Left colon (tissue), 2 donors: ENCODE data around the gene ADSL. TPM values are rescaled to one million over a fixed set of nuclear protein-coding genes. Genes with fewer than 3 reads are reported as not detected.
"Not testable (repeated sequence)": the region's sequence is repeated elsewhere in the genome, so short reads cannot be mapped to it uniquely, and the experiment has no call there.

Experiments used
- ATAC-seq: fragments of 200-7000 bp; cut with Tn5 transposase; one replicate; pipeline ENCODE4 v1.9.1; 2020; ENCODE audit warnings: mild to moderate bottlenecking, moderate library complexity
- DNase-seq, 2 donors: peaks; one replicate each; pipeline ENCODE4 v3.0.0-alpha.2; 2020
- intact Hi-C, 2 donors: fragments of 100-400 bp; cut with DNase I in 1 of 2; cut with micrococcal nuclease in 1 of 2; formaldehyde crosslinking; loops; one replicate each; pipeline versions ENCODE4 v1.11.2 to v1.14.0; 2022; cut with DNase I, micrococcal nuclease
- long read RNA-seq: library from polyadenylated mRNA; unstranded; transcript quantifications from one replicate; pipeline ENCODE4 v2.0.0, GENCODE V29; 2021
- total RNA-seq, 2 donors: library from RNA; stranded (reverse); fragmentation: NEBNext Ultra II Directional; extraction: Animal tissue kit (Norgen Biotek cat#: 25700); gene quantifications; one replicate each; pipeline ENCODE4 v1.2.1, GENCODE V29; 2021
- donor health status: DM: no; HTN: no; CAD: no.
- donor health status: DM: yes; HTN: yes; CAD: no.

The ADSL gene
- total RNA-seq = 10 to 100 TPM; 34.2 to 34.9 TPM
- long read RNA-seq, full-length matches to known transcripts = 42 of 50 reads
- long read RNA-seq, partial matches to known transcripts = 2 of 50 reads
- long read RNA-seq, other reads (novel, unspliced or antisense) = 6 of 50 reads

DNA sequence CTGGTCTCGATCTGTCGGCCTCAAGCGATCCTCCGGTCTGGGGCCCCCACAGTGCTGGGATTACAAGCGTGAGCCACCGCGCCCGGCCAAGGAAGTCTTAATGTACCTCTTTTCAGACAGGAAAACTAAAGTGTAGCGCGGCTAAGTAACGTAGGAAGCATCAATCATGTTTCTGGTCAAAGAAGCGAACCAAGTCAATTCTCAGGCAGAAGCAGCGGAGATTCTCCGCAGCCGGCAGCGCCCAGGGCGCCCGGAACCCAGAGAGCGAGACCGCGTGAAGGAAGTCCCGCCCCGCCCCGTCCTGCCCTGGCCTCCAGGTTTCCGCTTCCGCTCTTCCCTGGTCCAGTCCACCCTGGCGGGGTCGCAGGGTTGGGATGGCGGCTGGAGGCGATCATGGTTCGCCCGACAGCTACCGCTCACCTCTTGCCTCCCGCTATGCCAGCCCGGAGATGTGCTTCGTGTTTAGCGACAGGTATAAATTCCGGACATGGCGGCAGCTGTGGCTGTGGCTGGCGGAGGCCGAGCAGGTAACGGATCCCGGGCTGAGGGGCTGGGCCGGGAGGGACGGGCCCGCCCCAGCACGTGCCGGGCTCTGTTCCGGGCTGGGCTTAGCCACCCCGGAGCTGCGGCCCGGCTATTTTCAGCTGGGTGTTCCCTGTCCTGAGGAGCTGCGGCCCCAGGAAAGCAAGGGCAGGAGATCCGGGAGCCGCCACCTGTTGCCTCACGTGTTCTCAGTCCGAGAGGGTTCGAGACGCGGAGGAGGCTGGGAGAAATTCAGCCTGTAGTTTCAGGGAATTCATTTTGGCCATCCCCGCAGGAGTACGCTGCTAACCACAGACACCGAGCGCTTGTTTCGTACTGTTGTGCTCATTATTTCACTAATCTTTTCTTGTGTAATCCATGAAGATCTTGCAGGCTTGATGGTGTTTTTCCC is at the start of gene ADSL:
Gene ADSL (plus strand): TSS at position 316 of the 934 bp plus-strand sequence. CDS start 59 bp downstream, at position 375.
- ATAC-seq (peak; percentile 88), DNase-seq (peak; percentile 89 to 93)
- intact Hi-C loops = loop anchor here in 1 of 2 donors (5.0 kb wide), 1 partner anchor 304 kb away; no protein-coding TSS in a partner anchor

DNA sequence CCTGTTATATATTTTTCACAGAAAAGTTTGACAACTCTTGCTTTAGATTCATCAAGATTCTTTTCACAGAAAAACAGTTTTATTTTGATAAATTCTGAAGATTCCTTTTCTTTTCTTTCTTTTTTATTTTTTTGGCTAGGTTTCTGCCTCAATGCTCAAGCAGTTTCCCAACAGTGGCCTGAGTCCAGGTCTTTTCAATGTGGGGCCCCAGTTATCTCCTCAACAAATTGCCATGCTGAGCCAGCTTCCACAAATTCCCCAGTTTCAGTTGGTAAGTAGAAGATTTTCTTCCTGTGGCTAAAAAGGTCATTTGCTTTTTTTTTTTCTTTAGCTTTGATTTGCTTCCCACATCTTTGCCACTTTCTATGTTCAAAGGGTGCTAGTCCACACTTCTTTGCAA is 46.0 kb upstream of the ADSL start:
- ATAC-seq (no peak), DNase-seq (no peak)
- intact Hi-C loops = no loop called here

DNA sequence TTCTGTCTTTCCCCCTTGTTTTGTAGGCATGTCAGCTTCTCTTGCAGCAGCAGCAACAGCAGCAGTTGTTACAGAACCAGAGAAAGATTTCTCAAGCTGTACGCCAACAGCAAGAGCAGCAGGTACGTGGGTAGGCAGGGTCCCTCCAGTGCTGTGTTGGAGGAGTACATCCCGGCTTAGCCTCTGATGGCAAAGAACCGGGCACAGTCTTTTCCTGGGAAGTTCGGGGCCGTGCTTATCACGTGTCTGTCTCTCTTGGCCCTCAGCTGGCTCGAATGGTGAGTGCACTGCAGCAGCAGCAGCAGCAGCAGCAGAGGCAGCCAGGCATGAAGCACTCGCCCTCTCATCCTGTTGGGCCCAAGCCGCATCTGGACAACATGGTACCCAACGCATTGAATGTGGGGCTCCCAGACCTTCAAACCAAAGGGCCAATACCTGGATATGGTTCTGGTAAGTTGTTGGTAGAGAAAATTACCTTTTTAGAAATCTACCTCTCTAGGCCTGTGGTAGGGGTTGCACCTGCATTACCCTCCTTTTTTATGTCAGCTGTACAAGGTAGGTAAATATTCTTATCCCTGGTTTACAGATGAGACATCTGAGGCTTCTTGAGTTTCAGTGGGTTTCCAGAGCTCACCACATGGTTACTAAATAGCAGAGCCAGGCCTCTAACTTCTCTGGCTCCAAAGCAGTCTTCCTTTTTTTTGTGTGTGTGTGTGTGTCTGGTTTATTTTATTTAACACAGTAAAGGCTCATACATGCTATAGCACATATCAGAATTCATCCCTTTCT is 45.2 kb upstream of the ADSL start:
- ATAC-seq (no peak), DNase-seq (no peak)
- intact Hi-C loops = no loop called here

DNA sequence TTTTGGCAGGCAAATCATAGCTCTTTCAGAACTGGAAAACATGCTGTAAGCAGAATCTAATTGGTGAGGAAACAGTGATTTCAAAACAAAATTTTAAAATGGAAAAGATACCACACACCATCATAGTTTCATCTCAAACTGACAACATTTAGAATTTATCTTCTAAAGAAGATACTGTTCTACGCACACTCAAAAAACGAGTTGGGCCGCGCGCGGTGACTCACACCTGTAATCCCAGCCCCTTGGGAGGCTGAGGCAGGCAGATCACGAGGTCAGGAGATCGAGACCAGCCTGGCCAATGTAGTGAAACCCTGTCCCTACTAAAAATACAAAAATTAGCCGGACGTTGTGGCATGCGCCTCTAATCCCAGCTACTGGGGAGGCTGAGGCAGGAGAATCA is 44.2 kb upstream of the ADSL start:
- ATAC-seq = no peak

DNA sequence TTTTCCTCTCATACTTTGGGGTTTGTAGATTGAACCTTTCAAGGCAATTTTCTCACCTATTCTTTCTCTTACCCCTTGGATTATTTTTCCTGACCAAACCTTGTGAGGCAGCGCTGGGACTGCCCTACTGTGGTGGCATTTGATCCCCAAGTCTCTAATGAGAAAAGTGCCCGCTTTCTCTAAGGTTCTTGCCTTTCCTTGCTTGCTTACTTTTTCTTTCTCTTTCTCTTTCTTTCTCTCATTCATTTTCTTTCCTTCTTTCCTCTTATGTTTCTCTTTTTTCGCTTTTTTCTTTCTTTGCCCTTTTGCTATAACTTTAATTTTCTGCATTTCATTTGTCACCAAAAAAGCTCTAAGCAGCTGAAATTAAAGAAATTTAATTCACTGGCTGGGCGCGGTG is 40.7 kb upstream of the ADSL start:
- no peak for ATAC-seq

More for the DNA sequence above, 44.2 kb upstream of the ADSL start:
- no peak for DNase-seq
- intact Hi-C loops = no loop called here

DNA sequence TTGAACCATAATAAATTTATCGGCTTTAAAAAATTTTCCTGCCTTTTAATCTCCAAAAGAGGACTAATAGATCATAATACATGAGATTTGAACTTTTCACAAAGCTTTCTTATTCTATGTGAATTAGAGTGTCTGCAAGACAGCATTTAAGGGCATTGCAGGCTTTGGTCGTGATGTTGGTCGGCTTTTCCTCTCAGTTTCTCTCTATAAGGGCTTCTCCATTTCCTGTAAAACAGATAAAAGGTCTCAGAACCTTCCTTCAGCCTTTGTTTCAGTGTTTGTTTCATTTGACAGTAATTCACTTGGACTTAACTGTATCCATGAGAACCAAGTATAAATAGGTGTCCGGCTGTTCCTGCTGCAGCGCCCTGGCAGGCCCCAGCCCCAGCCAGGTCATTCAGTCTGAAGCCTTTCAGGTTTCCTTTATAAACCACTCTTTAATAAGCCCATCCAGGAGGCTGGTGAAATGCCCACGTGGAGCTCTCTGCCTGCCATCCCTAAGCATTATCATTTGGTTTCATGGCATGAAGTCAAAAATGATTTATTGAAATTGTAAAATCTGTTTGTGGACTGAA is 37.2 kb upstream of the ADSL start:
- no peak for ATAC-seq

More for the DNA sequence above, 40.7 kb upstream of the ADSL start:
- intact Hi-C loops = no loop called here
- DNase-seq = no peak

DNA sequence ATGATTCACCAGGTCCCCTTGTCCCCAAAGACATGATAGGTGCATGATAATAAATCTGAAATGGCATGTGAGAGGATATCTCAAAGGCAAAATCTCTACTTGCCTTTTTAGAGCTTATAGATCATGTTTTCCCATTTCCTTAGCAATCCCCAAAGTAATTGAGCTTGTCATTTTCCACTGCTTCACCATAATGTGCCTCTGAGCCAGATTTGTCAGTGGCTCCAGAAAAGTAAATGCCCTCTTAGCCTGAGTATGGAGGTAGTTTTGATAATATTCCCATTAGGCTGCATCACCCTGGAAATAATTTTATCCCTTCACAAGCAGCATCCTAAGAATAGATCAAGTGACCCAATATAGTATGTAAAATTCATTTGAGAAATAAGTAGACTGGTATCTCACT is 36.7 kb upstream of the ADSL start:
- intact Hi-C loops = no loop called here
- no peak for DNase-seq
- no peak for ATAC-seq

More for the DNA sequence above, 37.2 kb upstream of the ADSL start:
- no peak for DNase-seq
- intact Hi-C loops = no loop called here

DNA sequence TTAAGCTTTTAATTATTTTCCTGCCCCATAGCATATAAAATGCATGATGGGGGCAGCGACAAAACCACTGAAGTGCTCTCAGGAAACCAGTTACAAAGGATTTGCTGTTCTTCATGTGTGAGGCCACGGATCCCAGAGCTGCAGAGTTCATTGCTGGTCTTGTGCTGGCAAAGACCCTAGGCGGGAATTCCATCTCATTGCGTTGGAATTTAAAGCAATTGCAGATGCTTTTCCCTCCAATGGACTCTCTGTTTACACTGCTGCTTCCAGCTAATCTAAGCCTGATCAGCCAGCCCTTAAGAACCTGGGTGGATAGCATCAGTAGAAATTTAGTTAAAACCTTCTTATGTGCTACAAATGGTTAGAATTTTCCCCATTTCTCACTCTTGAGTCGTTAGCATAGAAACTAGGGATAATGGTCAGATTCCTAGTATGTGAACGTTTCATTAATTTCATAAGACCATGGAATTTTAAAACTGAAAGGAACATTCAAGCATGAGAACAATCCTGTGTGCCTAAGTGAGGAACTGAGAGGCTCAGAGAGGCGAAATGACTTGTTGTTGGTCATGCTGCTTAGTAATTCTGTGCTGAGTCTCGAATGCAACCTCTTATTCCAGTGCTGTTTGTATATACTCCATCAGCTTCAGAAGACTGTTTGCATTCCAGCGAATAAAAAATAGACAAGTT is 36.1 kb upstream of the ADSL start:
- DNase-seq = no peak
- no peak for ATAC-seq
- intact Hi-C loops = no loop called here

DNA sequence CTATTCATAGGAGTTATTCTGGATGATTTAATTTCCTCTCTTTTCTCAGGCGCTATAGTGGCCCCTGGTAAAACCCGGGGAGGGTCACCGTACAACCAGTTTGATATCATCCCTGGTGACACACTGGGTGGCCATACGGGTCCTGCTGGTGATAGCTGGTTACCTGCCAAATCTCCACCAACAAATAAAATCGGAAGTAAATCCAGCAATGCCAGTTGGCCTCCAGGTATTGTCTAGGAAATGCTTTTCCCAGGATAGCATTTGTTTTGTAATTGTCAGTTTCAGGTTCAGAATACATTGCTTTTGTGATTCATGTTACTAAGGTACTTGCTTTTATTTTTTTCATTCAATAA is 35.6 kb upstream of the ADSL start:
- ATAC-seq = no peak
- intact Hi-C loops = no loop called here
- no peak for DNase-seq

DNA sequence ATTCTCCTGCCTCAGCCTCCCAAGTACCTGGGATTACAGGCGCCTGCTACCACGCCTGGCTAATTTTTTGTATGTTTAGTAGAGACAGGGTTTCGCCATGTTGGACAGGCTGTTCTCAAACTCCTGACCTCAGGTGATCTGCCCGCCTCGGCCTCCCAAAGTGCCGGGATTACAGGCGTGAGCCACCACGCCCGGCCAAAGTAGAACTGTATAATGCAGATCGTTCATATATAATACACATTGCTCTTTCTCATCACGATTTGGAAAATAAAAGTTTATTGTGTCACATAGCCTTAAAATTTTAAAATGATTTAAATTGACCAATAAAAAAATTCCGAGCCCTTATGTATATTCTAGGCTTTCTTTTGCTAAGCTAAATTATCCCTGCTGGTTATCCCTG is 34.7 kb upstream of the ADSL start:
- intact Hi-C loops = not testable (repeated sequence)
- ATAC-seq (peak; percentile 80), DNase-seq (peak in 1 of 2 donors; percentile 19)

DNA sequence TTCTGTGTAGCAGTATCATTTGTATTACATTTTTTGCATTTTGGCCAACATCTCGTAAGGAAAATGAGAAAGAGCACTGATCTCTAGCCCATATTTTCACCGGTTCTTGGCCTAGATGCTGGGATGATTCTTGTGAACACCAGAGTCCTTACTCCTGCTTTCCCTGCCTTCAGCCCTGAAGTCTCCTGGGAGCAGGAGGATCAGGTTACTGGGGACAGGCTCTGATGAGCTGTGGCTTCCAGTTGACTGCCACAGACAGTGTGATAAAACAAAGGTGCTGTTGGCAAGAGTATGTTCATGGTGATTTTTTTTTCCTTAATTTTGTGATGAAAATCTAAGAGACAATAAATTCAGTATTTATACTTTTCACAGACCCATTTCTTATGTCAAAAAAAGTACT is 34.2 kb upstream of the ADSL start:
- DNase-seq (no peak), ATAC-seq (peak; percentile 38)
- intact Hi-C loops = no loop called here

DNA sequence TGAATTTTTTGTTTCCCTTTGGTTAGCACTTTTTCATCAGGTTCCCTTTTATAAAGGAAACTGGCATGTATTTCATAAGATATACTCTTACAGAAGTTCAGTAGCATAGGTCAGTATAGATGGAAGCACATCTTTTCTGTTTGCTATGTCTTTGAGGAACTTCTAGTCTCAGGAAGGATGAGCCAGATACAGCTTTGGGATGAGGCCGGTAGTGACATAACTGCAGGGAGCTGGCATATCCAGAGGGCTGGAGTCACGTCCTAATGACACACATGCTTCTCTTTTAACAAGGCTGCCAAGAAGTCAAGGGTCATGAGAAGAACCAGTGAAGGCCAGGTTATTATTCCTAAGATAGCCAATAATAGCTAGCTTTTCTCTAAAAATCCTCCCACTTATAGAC is 33.3 kb upstream of the ADSL start:
- ATAC-seq (peak; percentile 21), DNase-seq (no peak)
- intact Hi-C loops = no loop called here

DNA sequence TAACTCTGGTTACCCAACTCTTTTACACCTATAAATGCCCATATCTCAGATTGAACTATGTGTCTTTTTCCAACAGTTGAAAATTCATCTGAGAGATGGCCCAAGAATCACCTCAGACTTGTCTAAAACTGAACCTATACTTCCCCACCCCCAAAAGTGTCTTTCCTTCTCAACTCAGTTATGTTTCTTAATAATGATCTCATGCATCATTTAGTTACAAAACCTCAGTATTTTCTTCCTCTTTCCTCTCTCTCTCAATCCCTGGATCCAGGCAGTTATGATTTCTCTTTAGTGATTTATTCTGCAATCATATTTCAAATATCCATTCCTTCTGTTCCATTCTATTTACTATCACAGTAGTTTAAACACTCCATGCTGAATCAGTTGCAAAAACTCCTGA is 32.3 kb upstream of the ADSL start:
- intact Hi-C loops = no loop called here
- ATAC-seq = no peak
- no peak for DNase-seq

DNA sequence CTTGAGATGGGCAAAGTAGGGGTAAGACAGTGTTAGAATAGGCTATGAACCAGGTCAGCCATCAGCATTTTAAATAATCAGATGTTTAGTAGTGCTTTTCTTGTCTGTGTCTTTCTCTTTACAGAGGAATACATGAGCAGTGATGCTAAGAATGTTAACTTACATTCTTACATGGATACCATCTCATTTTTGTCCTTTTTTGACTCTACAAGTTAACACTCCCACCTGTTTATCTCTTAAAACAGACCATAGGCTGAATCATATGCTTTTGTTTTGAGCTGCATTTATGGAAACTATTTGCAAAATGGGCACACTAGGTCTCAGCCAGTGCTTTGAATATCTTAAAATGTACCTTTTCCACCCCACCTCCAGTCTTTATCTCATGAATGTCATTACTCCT is 25.6 kb upstream of the ADSL start:
- ATAC-seq (no peak), DNase-seq (no peak)
- intact Hi-C loops = no loop called here

DNA sequence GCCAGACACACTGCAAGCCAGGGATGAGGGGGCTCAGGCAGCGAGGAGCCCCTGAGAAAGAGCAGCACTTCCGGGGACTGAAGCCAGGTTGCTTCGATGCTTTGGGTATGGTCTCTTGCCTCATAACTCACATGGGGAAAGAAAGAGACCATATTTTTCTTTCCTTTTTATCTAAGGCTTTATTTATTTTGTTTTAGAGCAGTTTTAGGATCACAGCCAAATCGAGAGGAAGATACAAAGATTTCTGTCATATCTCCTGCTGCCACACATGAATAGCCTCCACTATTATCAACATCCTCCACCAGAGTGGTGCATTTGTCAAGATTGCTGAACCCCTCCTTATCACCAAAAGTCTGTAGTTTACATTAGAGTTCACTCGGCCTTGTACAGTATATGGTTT is 24.3 kb upstream of the ADSL start:
- intact Hi-C loops = no loop called here
- ATAC-seq = no peak
- no peak for DNase-seq

DNA sequence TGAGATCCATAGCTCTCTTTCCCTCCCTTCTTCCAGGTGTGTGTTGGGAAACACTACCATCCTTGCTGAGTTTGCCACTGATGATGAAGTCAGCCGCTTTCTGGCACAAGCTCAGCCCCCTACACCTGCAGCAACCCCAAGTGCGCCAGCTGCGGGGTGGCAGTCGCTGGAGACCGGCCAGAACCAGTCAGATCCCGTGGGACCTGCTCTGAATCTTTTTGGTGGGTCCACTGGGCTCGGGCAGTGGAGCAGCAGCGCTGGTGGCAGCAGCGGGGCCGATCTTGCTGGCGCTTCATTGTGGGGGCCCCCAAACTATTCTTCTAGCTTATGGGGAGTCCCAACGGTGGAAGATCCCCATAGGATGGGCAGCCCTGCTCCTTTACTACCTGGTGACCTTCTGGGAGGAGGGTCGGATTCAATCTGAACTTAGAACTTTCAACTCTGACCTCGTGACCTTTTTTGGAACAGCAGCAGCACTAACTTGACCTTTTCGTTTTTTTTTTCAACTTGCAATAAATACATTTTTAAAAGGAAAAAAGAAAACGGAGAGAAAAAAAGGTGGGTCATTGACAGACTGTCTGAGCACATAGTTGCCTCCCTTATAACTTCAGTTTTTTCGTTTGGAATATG is 23.4 kb upstream of the ADSL start:
- ATAC-seq (no peak), DNase-seq (no peak)
- intact Hi-C loops = no loop called here

DNA sequence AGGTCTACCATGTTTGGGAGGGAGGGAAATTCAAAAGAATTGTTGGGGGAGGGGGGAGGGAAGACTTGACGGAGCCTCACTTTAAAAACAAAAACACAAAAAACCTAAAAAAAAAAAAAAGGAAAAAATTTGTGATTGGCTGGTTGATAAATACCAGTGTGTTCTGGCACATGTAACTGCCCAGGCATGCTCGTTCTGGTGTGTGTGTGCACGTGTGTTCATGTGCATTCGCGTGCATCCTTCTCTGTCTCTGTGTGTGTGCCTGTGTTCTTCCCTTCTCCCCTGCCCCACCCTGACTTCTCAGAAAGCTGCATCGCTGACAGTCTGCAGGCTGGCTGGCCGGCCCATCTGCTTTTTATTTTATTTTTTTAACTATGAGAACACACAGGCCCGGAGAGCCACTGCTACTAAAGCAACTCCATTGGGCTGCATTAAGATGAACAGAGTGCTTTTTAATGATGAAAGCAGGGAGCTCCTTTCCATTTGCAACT is 22.6 kb upstream of the ADSL start:
- DNase-seq (no peak), ATAC-seq (no peak)
- intact Hi-C loops = no loop called here
